Measurements from ENCODE around the gene OR4D1. TPM values are rescaled to one million over a fixed set of nuclear protein-coding genes. Genes with fewer than 3 reads are reported as not detected.
A peak's percentile ranks its signal among the peaks of the same experiment; 100 is the strongest.

OR4D1 gene
- total and polyA plus RNA-seq, 7 donors = 0.07 TPM; not detected in 6

- Histone ChIP-seq H3K27me3 (peaks cover 0 to 40% (median 13%) of the 10 kb centered on the region in 3 donors), H3K36me3 (no peaks in the 10 kb centered on the region)
- WGBS, 2 donors = 34 to 48% methylated on average over 14 of the region's 14 CpGs
These were observed 43.2 kb downstream of the OR4D1 start for GRCh38 chr17:58191241-58191896.

GRCh38 chr17:58192612-58193011 lies 44.4 kb downstream of the OR4D1 start, which contains the start of gene EPX:
Gene EPX, plus strand, starts transcription at chr17:58192726. Its CDS starts 121 bp downstream, at chr17:58192847.
- Histone ChIP-seq H3K9me3 (no peaks in the 10 kb centered on the region), H3K27ac (no peak within 1 kb of the TSS), H3K4me3 (no peak within 1 kb of the TSS), H3K4me1 (no peaks in the 10 kb centered on the region), H3K27me3 (peaks cover 0 to 33% (median 13%) of the 10 kb centered on the region in 3 donors), H3K36me3 (no peaks in the 10 kb centered on the region)
- 28 to 33% methylated on average over 6 of the region's 6 CpGs for whole genome bisulfite sequencing, 2 donors
- DNase-seq = peak; percentile 59
- TF ChIP-seq POLR2AphosphoS5 (IDR thresholded peaks at IDR 0.05) (no peak), CTCF (IDR thresholded peaks at IDR 0.05) (no peak)
- intact Hi-C loops (cut with DNase I) = no loop called here

More at GRCh38 chr17:58191241-58191896, 43.2 kb downstream of the OR4D1 start:
- no peaks in the 10 kb centered on the region for H3K4me1 ChIP-seq
- no peak overlapping the region for H3K4me3 ChIP-seq
- intact Hi-C loops (cut with DNase I) = no loop called here
- DNase-seq = peak; percentile 44
- no peaks in the 10 kb centered on the region for H3K9me3 ChIP-seq
- no peak overlapping the region for H3K27ac ChIP-seq
- TF ChIP-seq POLR2A (IDR thresholded peaks at IDR 0.05) (no peak), CTCF (IDR thresholded peaks at IDR 0.05) (no peak), POLR2AphosphoS5 (IDR thresholded peaks at IDR 0.05) (no peak), EP300 (IDR thresholded peaks at IDR 0.05) (no peak)

GRCh38 chr17:58193641-58194255 lies 45.6 kb downstream of the OR4D1 start:
- Histone ChIP-seq H3K9me3 (no peaks in the 10 kb centered on the region), H3K4me1 (no peaks in the 10 kb centered on the region), H3K36me3 (no peaks in the 10 kb centered on the region), H3K4me3 (no peak overlapping the region), H3K27ac (no peak overlapping the region), H3K27me3 (peaks cover 0 to 37% (median 13%) of the 10 kb centered on the region in 3 donors)
- WGBS, 2 donors = 82% methylated on average over 18 of the region's 18 CpGs
- intact Hi-C loops (cut with DNase I) = no loop called here
- DNase-seq = no peak
- no peak for TF ChIP-seq POLR2A (IDR thresholded peaks at IDR 0.05)
- TF ChIP-seq CTCF (IDR thresholded peaks at IDR 0.05) = no peak
- no peak for TF ChIP-seq POLR2AphosphoS5 (IDR thresholded peaks at IDR 0.05)
- no peak for TF ChIP-seq EP300 (IDR thresholded peaks at IDR 0.05)

GRCh38 chr17:58195518-58196123 lies 47.4 kb downstream of the OR4D1 start:
- 68 to 85% methylated on average over 5 of the region's 5 CpGs for WGBS, 2 donors
- H3K9me3 ChIP-seq = no peaks in the 10 kb centered on the region
- H3K36me3 ChIP-seq = no peaks in the 10 kb centered on the region
- H3K27ac ChIP-seq = no peak overlapping the region
- no peak overlapping the region for H3K4me3 ChIP-seq
- DNase-seq = no peak
- H3K27me3 ChIP-seq = peaks cover 0 to 32% (median 11%) of the 10 kb centered on the region in 3 donors
- intact Hi-C loops (cut with DNase I) = no loop called here
- TF ChIP-seq EP300 (IDR thresholded peaks at IDR 0.05) = no peak
- no peak for TF ChIP-seq POLR2AphosphoS5 (IDR thresholded peaks at IDR 0.05)
- H3K4me1 ChIP-seq = no peaks in the 10 kb centered on the region

- no peak for TF ChIP-seq CTCF (IDR thresholded peaks at IDR 0.05)
- TF ChIP-seq POLR2A (IDR thresholded peaks at IDR 0.05) = no peak
- no peak for TF ChIP-seq POLR2AphosphoS5 (IDR thresholded peaks at IDR 0.05)
- TF ChIP-seq EP300 (IDR thresholded peaks at IDR 0.05) = no peak
- WGBS, 2 donors = 83 to 87% methylated on average over 7 of the region's 7 CpGs
These were observed 48.4 kb downstream of the OR4D1 start for GRCh38 chr17:58196610-58197009.

More at GRCh38 chr17:58196610-58197009, 48.4 kb downstream of the OR4D1 start:
- DNase-seq = no peak
- Histone ChIP-seq H3K4me1 (no peaks in the 10 kb centered on the region), H3K9me3 (no peaks in the 10 kb centered on the region), H3K27me3 (peaks cover 0 to 27% (median 4%) of the 10 kb centered on the region in 3 donors), H3K36me3 (no peaks in the 10 kb centered on the region), H3K4me3 (no peak overlapping the region), H3K27ac (no peak overlapping the region)
- intact Hi-C loops (cut with DNase I) = no loop called here

All from sigmoid colon (tissue), 7 donors.